Measurements from ENCODE around the gene ANO1. TPM values are rescaled to one million over a fixed set of nuclear protein-coding genes. Genes with fewer than 3 reads are reported as not detected.

The ANO1 gene
- total RNA-seq, 6 experiments from 2014 or later, result 32.1 to 292 (median 78.0) TPM

- H3K4me3 ChIP-seq, result no peak overlapping the region
- TF ChIP-seq POLR2A (IDR thresholded peaks at IDR 0.05) (no peak), CTCF (IDR thresholded peaks at IDR 0.05) (peak; percentile 13 to 30 (median 18))
- intact Hi-C loops (cut with DNase I), result no loop called here
- H3K9me3 ChIP-seq, result peaks cover 0 to 2% (median 0%) of the 10 kb centered on the region in 4 donors
- peak overlapping the region in 2 of 3 donors; percentile 8 to 15 for H3K27ac ChIP-seq
- ATAC-seq (peak; percentile 63 to 77 (median 70)), DNase-seq (no peak)
- no peaks in the 10 kb centered on the region for H3K27me3 ChIP-seq
- H3K36me3 ChIP-seq, result no peaks in the 10 kb centered on the region
- H3K4me1 ChIP-seq, result peaks cover 0 to 41% (median 17%) of the 10 kb centered on the region in 4 donors
- 26% methylated on average over 9 of the region's 12 CpGs for WGBS (ENCODE audit: insufficient coverage, low coverage, low lambda C conversion rate, missing lambda C conversion rate)
Observed at GRCh38 chr11:70048279-70049024, 29.7 kb upstream of the ANO1 start.

- no peak for DNase-seq
- no peaks in the 10 kb centered on the region for H3K27me3 ChIP-seq
- no peak for ATAC-seq
- intact Hi-C loops (cut with DNase I), result no loop called here
- H3K27ac ChIP-seq, result peak overlapping the region in 1 of 3 donors; percentile 5
- no peak for TF ChIP-seq POLR2A (IDR thresholded peaks at IDR 0.05)
- H3K36me3 ChIP-seq, result no peaks in the 10 kb centered on the region
- WGBS (ENCODE audit: insufficient coverage, low coverage, low lambda C conversion rate, missing lambda C conversion rate), result 18% methylated on average over 1 of the region's 5 CpGs
- H3K9me3 ChIP-seq, result no peaks in the 10 kb centered on the region
- no peak overlapping the region for H3K4me3 ChIP-seq
- H3K4me1 ChIP-seq, result peaks cover 0 to 41% (median 17%) of the 10 kb centered on the region in 4 donors
Observed at GRCh38 chr11:70049045-70049444, 29.1 kb upstream of the ANO1 start.

- TF ChIP-seq CTCF (IDR thresholded peaks at IDR 0.05) (no peak), POLR2A (IDR thresholded peaks at IDR 0.05) (no peak)
- ATAC-seq (no peak), DNase-seq (no peak)
Observed at GRCh38 chr11:70050243-70050642, 27.9 kb upstream of the ANO1 start.

GRCh38 chr11:70054004-70054403 is 24.1 kb upstream of the ANO1 start:
- intact Hi-C loops (cut with DNase I), result no loop called here
- TF ChIP-seq POLR2A (IDR thresholded peaks at IDR 0.05), result no peak
- TF ChIP-seq CTCF (IDR thresholded peaks at IDR 0.05), result no peak
- Histone ChIP-seq H3K36me3 (no peaks in the 10 kb centered on the region), H3K27ac (no peak overlapping the region), H3K4me3 (no peak overlapping the region), H3K4me1 (peaks cover 0 to 4% (median 1%) of the 10 kb centered on the region in 4 donors), H3K27me3 (no peaks in the 10 kb centered on the region), H3K9me3 (no peaks in the 10 kb centered on the region)
- WGBS (ENCODE audit: insufficient coverage, low coverage, low lambda C conversion rate, missing lambda C conversion rate), result 78% methylated on average over 3 of the region's 3 CpGs
- DNase-seq, result no peak
- peak in 1 of 4 donors; percentile 6 for ATAC-seq

More at GRCh38 chr11:70050243-70050642, 27.9 kb upstream of the ANO1 start:
- 72% methylated on average over 5 of the region's 7 CpGs for WGBS (ENCODE audit: insufficient coverage, low coverage, low lambda C conversion rate, missing lambda C conversion rate)
- H3K36me3 ChIP-seq, result no peaks in the 10 kb centered on the region
- H3K4me1 ChIP-seq, result peaks cover 0 to 35% (median 16%) of the 10 kb centered on the region in 4 donors
- H3K27ac ChIP-seq, result no peak overlapping the region
- no peaks in the 10 kb centered on the region for H3K9me3 ChIP-seq
- no peaks in the 10 kb centered on the region for H3K27me3 ChIP-seq
- intact Hi-C loops (cut with DNase I), result no loop called here
- no peak overlapping the region for H3K4me3 ChIP-seq

GRCh38 chr11:70055444-70055843 is 22.7 kb upstream of the ANO1 start:
- TF ChIP-seq CTCF (IDR thresholded peaks at IDR 0.05), result no peak
- no peak for TF ChIP-seq POLR2A (IDR thresholded peaks at IDR 0.05)
- H3K4me1 ChIP-seq, result no peaks in the 10 kb centered on the region
- intact Hi-C loops (cut with DNase I), result no loop called here
- DNase-seq (no peak), ATAC-seq (no peak)
- no peaks in the 10 kb centered on the region for H3K27me3 ChIP-seq
- H3K36me3 ChIP-seq, result no peaks in the 10 kb centered on the region
- 67% methylated on average over 3 of the region's 3 CpGs for WGBS (ENCODE audit: insufficient coverage, low coverage, low lambda C conversion rate, missing lambda C conversion rate)
- H3K4me3 ChIP-seq, result no peak overlapping the region
- no peaks in the 10 kb centered on the region for H3K9me3 ChIP-seq
- H3K27ac ChIP-seq, result no peak overlapping the region
